HG03442 (cell line): ENCODE data around the gene CEP170B.
A peak's percentile ranks its signal among the peaks of the same experiment; 100 is the strongest.
"Not testable (repeated sequence)": the region's sequence is repeated elsewhere in the genome, so short reads cannot be mapped to it uniquely, and the experiment has no call there.

Source experiments
- ATAC-seq: cut with Tn5 transposase; IDR thresholded peaks from one replicate; pipeline ENCODE4 v1.9.1; 2021; ENCODE audit warnings: mild to moderate bottlenecking, moderate library complexity; ENCODE audit not compliant: unreplicated experiment

Gene CEP170B

DNA sequence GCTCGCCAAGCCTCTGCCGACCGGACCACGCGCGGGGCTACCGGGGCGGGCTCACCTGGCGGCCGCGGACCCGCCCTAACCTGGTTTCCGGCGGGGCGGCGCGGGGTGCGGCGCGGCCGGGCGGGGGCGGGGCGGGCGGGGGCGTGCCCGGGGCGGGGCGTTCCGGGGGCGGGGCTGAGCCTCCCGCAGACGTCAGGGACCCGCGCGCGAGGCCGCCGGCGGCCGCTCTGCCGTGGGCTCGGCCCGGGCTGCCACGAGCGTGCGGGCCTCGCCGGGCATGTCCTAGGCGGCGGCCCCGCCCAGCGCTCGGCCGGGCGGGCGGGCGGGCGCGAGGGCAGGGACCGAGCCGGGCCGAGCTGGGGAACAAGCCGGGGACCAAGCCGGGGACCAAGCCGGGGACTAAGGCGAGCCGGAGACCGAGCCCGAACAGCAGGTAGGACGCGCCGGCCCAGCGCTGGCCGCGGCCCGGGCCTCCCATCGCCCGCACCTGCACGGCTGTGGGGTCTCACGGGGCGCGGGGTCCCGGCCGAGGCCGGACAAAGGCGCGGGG is at the start of gene CEP170B:
Gene CEP170B, plus strand, starts transcription at position 188 of the 550 bp plus-strand sequence. CDS start 3,183 bp downstream, outside the sequence.
- ATAC-seq: no peak

DNA sequence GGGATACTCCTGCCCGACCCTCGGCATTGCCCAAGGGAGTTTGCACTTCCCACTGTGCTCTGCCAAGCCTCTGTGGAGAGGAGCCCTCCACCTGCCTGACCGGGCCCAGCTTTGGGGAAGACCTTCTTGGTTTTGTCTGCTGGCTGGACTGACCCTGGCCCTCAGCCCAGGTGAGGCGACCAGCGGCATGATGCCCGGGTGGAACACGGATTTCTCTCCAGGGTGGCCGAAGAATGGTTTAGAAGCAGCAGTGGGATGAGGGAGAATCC is 48.5 kb upstream of the CEP170B start:
- ATAC-seq: no peak

- ATAC-seq: no peak
Observed at GRCh38 chr14:104817930-104818713, 46.9 kb upstream of the CEP170B start.

DNA sequence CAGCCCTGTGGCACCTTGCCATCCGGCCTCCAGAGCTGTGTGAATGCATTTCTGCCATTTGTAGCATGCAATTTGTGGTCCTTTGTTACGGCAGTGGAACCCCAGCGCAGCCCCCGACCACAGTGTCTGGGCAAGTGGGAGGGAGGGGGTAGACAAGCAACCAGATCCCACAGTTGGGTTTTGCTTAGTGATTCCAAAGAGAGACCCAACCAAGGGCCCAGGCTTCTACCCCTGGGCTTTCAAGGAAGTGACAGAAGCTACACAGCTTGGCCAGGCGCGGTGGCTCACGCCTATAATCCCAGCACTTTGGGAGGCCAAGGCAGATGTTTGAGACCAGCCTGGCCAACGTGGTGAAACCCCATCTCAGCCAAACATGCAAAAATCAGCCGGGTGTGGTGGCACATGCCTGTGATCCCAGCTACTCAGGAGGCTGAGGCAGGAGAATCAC is 46.3 kb upstream of the CEP170B start:
- no peak for ATAC-seq

GRCh38 chr14:104819361-104819781 is 45.7 kb upstream of the CEP170B start:
- ATAC-seq: no peak

DNA sequence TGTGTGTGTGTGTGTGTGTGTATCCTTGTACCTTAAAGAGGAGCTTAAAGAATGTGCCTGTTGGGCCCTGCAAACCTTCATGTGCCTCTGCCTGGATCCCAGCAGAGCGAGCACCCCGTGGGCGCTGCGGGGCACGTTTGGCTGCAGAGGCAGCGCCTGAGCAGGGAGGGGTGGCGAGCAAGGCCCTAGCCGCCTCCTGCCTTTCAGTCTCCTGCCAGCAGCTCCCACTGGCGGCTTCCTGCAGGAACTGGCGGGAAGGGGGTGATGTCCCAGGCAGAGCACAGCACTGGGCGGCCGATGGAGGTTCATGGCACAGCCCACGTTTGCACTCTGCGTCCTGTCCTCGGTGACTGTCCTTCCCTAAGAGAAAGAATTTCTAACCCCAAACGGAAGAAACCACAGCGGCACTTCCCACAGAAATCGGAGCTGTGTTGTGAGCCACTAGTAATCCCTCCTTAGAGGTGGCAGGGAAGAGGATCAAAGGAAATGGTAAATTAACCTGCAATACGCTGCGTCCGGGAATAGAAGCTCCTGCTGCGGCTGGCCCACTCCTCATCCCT is 44.3 kb upstream of the CEP170B start:
- ATAC-seq: no peak

- no peak for ATAC-seq
Observed at GRCh38 chr14:104821229-104821945, 43.7 kb upstream of the CEP170B start.

DNA sequence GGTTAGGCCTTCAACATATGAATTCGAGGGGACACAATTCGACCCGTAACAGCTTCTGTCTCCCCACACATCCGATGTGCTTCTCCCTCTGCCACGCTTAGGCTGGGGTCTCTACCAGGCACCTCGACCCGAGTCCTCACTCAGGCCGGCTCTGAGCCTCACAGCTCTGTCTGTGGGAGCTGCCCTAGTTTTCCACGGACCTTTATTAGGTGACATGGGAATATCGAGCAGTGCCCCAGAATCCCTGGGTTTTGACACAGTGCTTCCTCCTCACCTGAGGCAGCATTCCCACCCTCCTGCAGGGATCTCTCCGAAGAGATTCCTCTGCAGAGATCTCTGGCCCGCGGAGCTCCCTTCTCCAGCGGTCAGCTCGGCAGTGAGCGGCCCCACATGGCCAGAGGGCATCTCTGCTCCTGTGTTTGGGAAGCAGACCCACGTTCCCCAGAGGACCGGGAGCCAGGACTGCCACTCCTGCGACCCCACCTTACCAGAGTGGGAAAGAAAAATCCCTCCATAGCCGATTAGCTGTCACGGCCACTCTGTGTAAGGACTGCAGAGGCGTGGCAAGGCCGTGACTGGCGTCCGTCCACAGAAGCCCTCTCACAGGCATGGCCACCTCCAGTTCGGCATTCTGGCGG is 43.0 kb upstream of the CEP170B start:
- ATAC-seq: no peak

GRCh38 chr14:104822821-104823615 is 42.0 kb upstream of the CEP170B start:
- no peak for ATAC-seq

- ATAC-seq: no peak
Observed at GRCh38 chr14:104824353-104824997, 40.6 kb upstream of the CEP170B start.

- ATAC-seq: peak; percentile 66
Observed at GRCh38 chr14:104826189-104826860, 38.7 kb upstream of the CEP170B start.

- ATAC-seq: no peak
Observed at GRCh38 chr14:104826861-104827176, 38.2 kb upstream of the CEP170B start.

GRCh38 chr14:104827177-104828055 is 37.7 kb upstream of the CEP170B start:
- no peak for ATAC-seq

DNA sequence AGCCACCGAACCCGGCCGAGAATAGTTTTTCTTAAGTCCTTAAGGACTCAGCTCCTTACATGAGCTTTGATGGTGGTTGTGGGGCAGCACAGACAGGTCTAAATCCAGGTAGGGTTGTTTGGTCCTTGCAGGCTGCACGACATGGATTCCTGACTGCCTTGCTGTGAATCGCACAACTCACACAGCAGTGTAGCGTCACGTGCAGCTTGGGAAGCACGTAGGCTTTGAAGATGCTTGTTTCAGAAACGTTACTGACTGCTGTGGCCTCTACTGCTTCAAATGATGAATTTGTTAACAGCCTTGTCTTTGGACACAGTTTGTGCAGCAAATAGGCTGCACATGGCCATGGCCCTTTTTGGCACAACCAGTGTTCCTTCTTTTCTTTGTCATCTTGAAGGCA is 34.3 kb upstream of the CEP170B start:
- no peak for ATAC-seq

DNA sequence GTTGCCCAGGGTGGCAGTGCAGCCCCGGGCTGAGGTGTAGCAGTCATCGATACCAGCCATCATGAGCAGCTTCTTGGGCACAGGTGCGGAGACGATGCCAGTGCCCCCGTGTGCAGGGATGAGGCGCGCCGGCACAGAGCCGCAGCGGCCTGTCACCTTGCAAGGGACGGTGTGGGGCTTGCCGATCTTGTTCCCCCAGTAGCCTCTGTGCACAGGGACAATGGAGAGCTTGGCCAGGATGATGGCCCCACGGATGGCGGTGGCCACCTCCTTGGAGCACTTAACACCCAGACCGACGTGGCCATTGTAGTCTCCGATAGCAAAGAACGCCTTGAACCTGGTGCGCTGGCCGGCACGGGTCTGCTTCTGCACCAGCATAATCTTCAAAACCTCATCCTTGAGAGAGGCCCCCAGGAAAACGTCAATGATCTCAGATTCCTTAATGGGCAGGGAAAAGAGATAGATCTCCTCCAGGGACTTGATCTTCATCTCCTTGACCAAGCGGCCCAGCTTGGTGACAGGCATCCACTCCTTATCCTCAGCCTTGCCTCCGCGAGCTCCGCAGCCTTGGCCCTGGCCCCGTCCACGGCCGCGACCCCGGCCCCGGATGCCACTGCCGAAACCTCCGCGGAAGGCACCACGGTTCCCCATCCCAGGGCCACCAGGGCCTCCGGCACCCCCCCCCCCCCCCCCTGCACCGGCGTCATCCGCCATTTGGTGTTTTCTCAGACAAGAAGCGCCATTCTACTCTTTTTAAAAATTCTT is 28.7 kb upstream of the CEP170B start:
- not testable (repeated sequence) for ATAC-seq

DNA sequence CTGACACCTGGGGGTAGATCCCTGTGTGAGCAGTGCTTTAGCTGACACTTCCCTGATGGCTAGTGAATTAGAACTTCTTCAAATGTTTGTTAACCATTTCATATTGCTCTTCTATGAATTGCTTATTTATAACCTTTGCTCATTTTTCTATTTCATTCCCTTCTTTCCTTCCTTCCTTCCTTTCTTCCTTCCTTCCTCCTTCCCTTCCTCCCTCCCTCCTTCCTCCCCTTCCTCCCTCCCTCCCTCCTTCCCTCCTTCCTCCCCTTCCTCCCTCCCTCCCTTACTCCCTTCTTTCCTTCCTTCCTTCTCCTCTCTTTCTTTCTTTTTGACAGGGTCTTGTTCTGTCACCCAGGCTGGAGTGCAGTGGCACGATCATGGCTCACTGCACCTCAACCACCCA is 23.3 kb upstream of the CEP170B start:
- ATAC-seq: no peak

GRCh38 chr14:104843006-104843405 is 22.1 kb upstream of the CEP170B start:
- ATAC-seq: no peak
